OCI-LY7 (cell line): ENCODE data around the gene HTR7. TPM values are rescaled to one million over a fixed set of nuclear protein-coding genes. Genes with fewer than 3 reads are reported as not detected.

Source experiments
- BruUV-seq: library from RNA; stranded (reverse); fragments of 400-500 nt; replicated peaks from 2 replicates; lab custom pipeline; 2021; lab: Mats Ljungman, UMichigan
- CTCF ChIA-PET: fragments of 300-600 bp; sonication (Branson Sonifier 250); formaldehyde crosslinking; loops from one replicate; lab custom pipeline; 2022; ENCODE audit warnings: antibody characterized with exemption; ENCODE audit not compliant: unreplicated experiment; lab: Charles Lee
- POLR2A ChIA-PET: fragments of 300-600 bp; sonication (Branson Sonifier 250); formaldehyde crosslinking; loops from one replicate; lab custom pipeline; 2022; ENCODE audit warnings: antibody characterized with exemption; lab: Charles Lee
- DNase-seq: peaks from one replicate; pipeline ENCODE4 v3.0.0-alpha.2; 2015; ENCODE audit warnings: low spot score
- H2AFZ ChIP-seq: fragments of 200-600 bp; sonication (generic), shearing (Covaris generic); 2 replicates; pipeline ENCODE4 v1.6.1; 2014; ENCODE audit warnings: mild to moderate bottlenecking, antibody characterized with exemption, low read length, moderate library complexity
- H3K27ac ChIP-seq: fragments of 200-600 bp; sonication (generic); 2 replicates; pipeline ENCODE4 v1.5.1; 2014; ENCODE audit warnings: mixed run types, low read depth, mild to moderate bottlenecking, moderate library complexity, low read length, inconsistent platforms; ENCODE audit not compliant: poor library complexity, severe bottlenecking
- H3K36me3 ChIP-seq: fragments of 200-600 bp; sonication (generic); 2 replicates; pipeline ENCODE4 v1.6.1; 2014; ENCODE audit warnings: mild to moderate bottlenecking, antibody characterized with exemption, low read length, moderate library complexity, mixed read lengths; ENCODE audit not compliant: insufficient read depth
- H3K4me1 ChIP-seq: fragments of 200-600 bp; sonication (generic); 2 replicates; pipeline ENCODE4 v1.5.1; 2014; ENCODE audit warnings: mild to moderate bottlenecking, low read length; ENCODE audit not compliant: insufficient read depth, poor library complexity, severe bottlenecking
- H3K4me2 ChIP-seq: fragments of 200-600 bp; sonication (generic); 2 replicates; pipeline ENCODE4 v1.6.1; 2014; ENCODE audit warnings: mild to moderate bottlenecking, low read length
- H3K4me3 ChIP-seq: fragments of 200-600 bp; sonication (generic); 2 replicates; pipeline ENCODE4 v1.5.1; 2014; ENCODE audit warnings: mild to moderate bottlenecking, low read depth, low read length; ENCODE audit not compliant: poor library complexity, severe bottlenecking
- H3K79me2 ChIP-seq: fragments of 200-600 bp; sonication (generic); 2 replicates; pipeline ENCODE4 v1.6.1; 2016; ENCODE audit warnings: low read depth, mild to moderate bottlenecking, low read length, moderate library complexity, mixed read lengths; ENCODE audit not compliant: insufficient read depth
- H3K9me2 ChIP-seq: fragments of 200-600 bp; sonication (generic); 2 replicates; pipeline ENCODE4 v1.6.1; 2016; ENCODE audit warnings: mild to moderate bottlenecking, low read length, mixed read lengths; ENCODE audit not compliant: insufficient read depth
- H3K9me3 ChIP-seq: fragments of 200-600 bp; sonication (generic); 2 replicates; pipeline ENCODE4 v1.6.1; 2014; ENCODE audit warnings: mild to moderate bottlenecking, mixed run types, low read length, mixed read lengths
- H4K20me1 ChIP-seq: fragments of 200-600 bp; sonication (generic); 2 replicates; pipeline ENCODE4 v1.6.1; 2014; ENCODE audit warnings: mild to moderate bottlenecking, antibody characterized with exemption, low read length, moderate library complexity, mixed read lengths; ENCODE audit not compliant: insufficient read depth
- EZH2phosphoT487 ChIP-seq: fragments of 200-600 bp; sonication (generic); IDR thresholded peaks from 2 replicates; pipeline ENCODE4 v1.6.1; 2018; ENCODE audit warnings: low read depth, borderline replicate concordance, mild to moderate bottlenecking, mixed run types, antibody characterized with exemption, low read length, moderate library complexity, mixed read lengths
- intact Hi-C: fragments of 100-400 bp; cut with micrococcal nuclease; formaldehyde crosslinking; loops from one replicate; pipeline ENCODE4 v1.10.0; 2022; ENCODE audit not compliant: unreplicated experiment
- total RNA-seq, 2 experiments: library from RNA; depleted of rRNA in 1 of 2; stranded (reverse); fragments of >200 nt in 1 of 2; shearing (Covaris generic) in 1 of 2; gene quantifications; 2 replicates each; pipeline ENCODE4 v1.2.3, GENCODE V29; 2014 to 2022
- TF ChIP-seq, protein P1 (sequence below): fragments of 200-600 bp; sonication (generic); conservative IDR thresholded peaks from 2 replicates; pipeline ENCODE4 v1.5.1; 2014; ENCODE audit warnings: mild to moderate bottlenecking, antibody characterized with exemption, low read length, moderate library complexity, mixed read lengths

Gene HTR7
- total RNA-seq, 2 experiments from 2014 or later = 0.10 TPM; not detected in 1

- Histone ChIP-seq H3K27ac (no peak overlapping the region), H3K36me3 (no peaks in the 10 kb centered on the region), H3K9me3 (no peaks in the 10 kb centered on the region), H3K4me1 (peaks cover 4% of the 10 kb centered on the region), H3K79me2 (no peaks in the 10 kb centered on the region), H2AFZ (no peak overlapping the region), H3K4me2 (peak overlapping the region; percentile 62), H3K9me2 (no peaks in the 10 kb centered on the region), H3K4me3 (peak overlapping the region; percentile 55), H4K20me1 (no peaks in the 10 kb centered on the region)
- no peak for DNase-seq
- peak; percentile 73; the same call in 1 of the 2 replicates for TF ChIP-seq EZH2phosphoT487
- TF ChIP-seq, protein P1, sequence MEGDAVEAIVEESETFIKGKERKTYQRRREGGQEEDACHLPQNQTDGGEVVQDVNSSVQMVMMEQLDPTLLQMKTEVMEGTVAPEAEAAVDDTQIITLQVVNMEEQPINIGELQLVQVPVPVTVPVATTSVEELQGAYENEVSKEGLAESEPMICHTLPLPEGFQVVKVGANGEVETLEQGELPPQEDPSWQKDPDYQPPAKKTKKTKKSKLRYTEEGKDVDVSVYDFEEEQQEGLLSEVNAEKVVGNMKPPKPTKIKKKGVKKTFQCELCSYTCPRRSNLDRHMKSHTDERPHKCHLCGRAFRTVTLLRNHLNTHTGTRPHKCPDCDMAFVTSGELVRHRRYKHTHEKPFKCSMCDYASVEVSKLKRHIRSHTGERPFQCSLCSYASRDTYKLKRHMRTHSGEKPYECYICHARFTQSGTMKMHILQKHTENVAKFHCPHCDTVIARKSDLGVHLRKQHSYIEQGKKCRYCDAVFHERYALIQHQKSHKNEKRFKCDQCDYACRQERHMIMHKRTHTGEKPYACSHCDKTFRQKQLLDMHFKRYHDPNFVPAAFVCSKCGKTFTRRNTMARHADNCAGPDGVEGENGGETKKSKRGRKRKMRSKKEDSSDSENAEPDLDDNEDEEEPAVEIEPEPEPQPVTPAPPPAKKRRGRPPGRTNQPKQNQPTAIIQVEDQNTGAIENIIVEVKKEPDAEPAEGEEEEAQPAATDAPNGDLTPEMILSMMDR = no peak
- POLR2A ChIA-PET = interaction anchor here (0.7 kb wide), 1 partner anchor 106 kb away, joined by 3 read pairs; no protein-coding TSS in a partner anchor
- BruUV-seq = no TSS peak
- CTCF ChIA-PET = no interaction called here
- intact Hi-C loops = no loop called here
These were observed 676 bp upstream of the HTR7 start for GRCh38 chr10:90858461-90858968.

- ChIA-PET POLR2A (interaction anchor here (0.6 kb wide), 1 partner anchor 24 kb away, joined by 3 read pairs; no protein-coding TSS in a partner anchor), CTCF (no interaction called here)
- H3K9me3 ChIP-seq = no peaks in the 10 kb centered on the region
- TF ChIP-seq EZH2phosphoT487 = no peak
- TF ChIP-seq, protein P1 = no peak
- no peaks in the 10 kb centered on the region for H3K9me2 ChIP-seq
- H3K4me2 ChIP-seq = peak overlapping the region; percentile 50
- no peaks in the 10 kb centered on the region for H3K36me3 ChIP-seq
- no TSS peak for BruUV-seq
- intact Hi-C loops = no loop called here
- no peak for DNase-seq
- no peak overlapping the region for H2AFZ ChIP-seq
- H3K27ac ChIP-seq = no peak overlapping the region
- H3K79me2 ChIP-seq = no peaks in the 10 kb centered on the region
- peaks cover 4% of the 10 kb centered on the region for H3K4me1 ChIP-seq
- peak overlapping the region; percentile 62 for H3K4me3 ChIP-seq
- H4K20me1 ChIP-seq = no peaks in the 10 kb centered on the region
These were observed 740 bp downstream of the HTR7 start for GRCh38 chr10:90856964-90857634.

DNA sequence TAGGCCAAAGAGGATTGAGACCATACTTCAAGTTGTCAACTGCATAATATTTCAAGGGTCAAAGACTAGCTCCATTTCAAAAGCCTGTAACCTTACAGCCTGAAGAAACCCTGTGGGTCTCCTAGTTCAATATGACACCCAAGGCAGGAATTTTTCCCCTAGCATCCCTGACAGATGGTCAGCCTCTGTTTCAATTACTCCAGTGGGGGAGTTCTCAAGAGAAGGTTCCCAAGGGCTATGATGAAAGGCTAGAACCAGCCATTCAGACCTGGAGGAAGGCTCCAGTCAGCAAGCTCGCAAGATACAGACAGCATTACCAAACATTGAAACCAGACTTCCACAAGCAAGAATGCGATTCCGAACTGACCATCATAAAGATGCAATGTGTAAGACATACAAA lies 1.6 kb downstream of the HTR7 start:
- Histone ChIP-seq H3K4me1 (peaks cover 4% of the 10 kb centered on the region), H3K79me2 (no peaks in the 10 kb centered on the region), H3K27ac (no peak overlapping the region), H4K20me1 (no peaks in the 10 kb centered on the region), H3K9me3 (no peaks in the 10 kb centered on the region), H3K36me3 (no peaks in the 10 kb centered on the region), H3K4me2 (no peak overlapping the region), H3K4me3 (no peak overlapping the region), H2AFZ (no peak overlapping the region), H3K9me2 (no peaks in the 10 kb centered on the region)
- intact Hi-C loops = no loop called here
- CTCF ChIA-PET = no interaction called here
- no TSS peak for BruUV-seq
- DNase-seq = no peak
- POLR2A ChIA-PET = interaction anchor here (0.6 to 1.0 kb wide), 3 partner anchors 15 to 98 kb away, joined by 3 to 4 read pairs (median 3); partner anchors contain the start of gene RPP30
- TF ChIP-seq, protein P1 = no peak
- TF ChIP-seq EZH2phosphoT487 = no peak
